ENCODE results near the gene IMP3. TPM values are rescaled to one million over a fixed set of nuclear protein-coding genes. Genes with fewer than 3 reads are reported as not detected.
"Not testable (repeated sequence)": the region's sequence is repeated elsewhere in the genome, so short reads cannot be mapped to it uniquely, and the experiment has no call there.

Gene IMP3
- polyA plus RNA-seq, 1 of the 3 experiments (the other 2 are of a cell fraction) = 56.2 TPM

- no peak for TF ChIP-seq TEAD4 (IDR thresholded peaks at IDR 0.05; ENCODE audit: borderline replicate concordance, insufficient read depth)
Measured at GRCh38 chr15:75684648-75685047, 44.6 kb upstream of the IMP3 start (continued).

- H3K36me3 ChIP-seq (replicated peaks in 1 of 2; ENCODE audit: control insufficient read depth in 1 of 2, insufficient read depth in 2 of 2, low read length in 1 of 2); H3K27me3 ChIP-seq (ENCODE audit: insufficient read depth); H3K27ac ChIP-seq (ENCODE audit: low read depth in 2 of 2, low read length in 1 of 2); H3K9ac ChIP-seq; H3K4me2 ChIP-seq; H2AFZ ChIP-seq (ENCODE audit: low read depth); H3F3A ChIP-seq (replicated peaks; ENCODE audit: insufficient read depth); H3K9me2 ChIP-seq; H3K9me3 ChIP-seq; H3K79me2 ChIP-seq (ENCODE audit: insufficient read depth); H3K4me3 ChIP-seq (ENCODE audit: low read depth in 2 of 2, low read length in 1 of 2); H4K20me1 ChIP-seq (ENCODE audit: insufficient read depth): not testable (repeated sequence)
- CTCF ChIA-PET = interaction anchor here (0.6 to 9.0 kb wide), 24 partner anchors 9 to 316 kb away, joined by 3 to 77 read pairs (median 4); partner anchors contain the start of genes IMP3, MAN2C1, SNUPN and SNX33
- TF ChIP-seq CTCF (IDR thresholded peaks at IDR 0.05) (peak; percentile 72), RAD21 (IDR thresholded peaks at IDR 0.05; ENCODE audit: low read length) (peak; percentile 90), SMC3 (IDR thresholded peaks at IDR 0.05; ENCODE audit: low read depth, low read length) (peak; percentile 81), CHD2 (IDR thresholded peaks at IDR 0.05; ENCODE audit: low read length, partially characterized antibody) (peak; percentile 28)
- peak; percentile 93 for DNase-seq
- WGBS (ENCODE audit: low lambda C conversion rate) = 24% methylated on average over 6 of the region's 14 CpGs
- POLR2A ChIA-PET = interaction anchor here (0.8 kb wide), 1 partner anchor 97 kb away, joined by 3 read pairs; no protein-coding TSS in a partner anchor
- H3K4me1 ChIP-seq (ENCODE audit: control insufficient read depth in 1 of 2, insufficient read depth in 2 of 2, low read depth in 1 of 2, low read length in 1 of 2) = peaks cover 0 to 18% of the 10 kb centered on the region in 2 experiments; a peak in 1 of 4 replicates
Measured at GRCh38 chr15:75683646-75684312, 43.8 kb upstream of the IMP3 start.

- H3F3A ChIP-seq (replicated peaks; ENCODE audit: insufficient read depth) = no peaks in the 10 kb centered on the region
- no peak overlapping the region for H2AFZ ChIP-seq (ENCODE audit: low read depth)
- DNase-seq = peak; percentile 56
- no peaks in the 10 kb centered on the region for H3K79me2 ChIP-seq (ENCODE audit: insufficient read depth)
- no peaks in the 10 kb centered on the region for H4K20me1 ChIP-seq (ENCODE audit: insufficient read depth)
- ChIA-PET CTCF (interaction anchor here (0.6 to 9.0 kb wide), 10 partner anchors 7 to 326 kb away, joined by 3 to 77 read pairs (median 6); partner anchors contain the start of genes IMP3 and MAN2C1), POLR2A (interaction anchor here (0.8 to 1.7 kb wide), 3 partner anchors 42 to 314 kb away, joined by 3 to 7 read pairs (median 4); partner anchors contain the start of genes IMP3 and MAN2C1)
- H3K9ac ChIP-seq = no peak overlapping the region
- H3K27me3 ChIP-seq (ENCODE audit: insufficient read depth) = no peaks in the 10 kb centered on the region
- H3K9me2 ChIP-seq = no peaks in the 10 kb centered on the region
- no peak overlapping the region for H3K4me2 ChIP-seq
- no peak overlapping the region for H3K4me3 ChIP-seq (ENCODE audit: low read depth in 2 of 2, low read length in 1 of 2)
- TF ChIP-seq TCF12 (IDR thresholded peaks at IDR 0.05) (no peak), NRF1 (IDR thresholded peaks at IDR 0.05; ENCODE audit: low read depth, low read length) (no peak), ELF1 (IDR thresholded peaks at IDR 0.05) (no peak), MXI1 (IDR thresholded peaks at IDR 0.05; ENCODE audit: low read depth, low read length) (no peak), PBX3 (IDR thresholded peaks at IDR 0.05) (no peak), SMC3 (IDR thresholded peaks at IDR 0.05; ENCODE audit: low read depth, low read length) (no peak), POLR2AphosphoS5 (IDR thresholded peaks at IDR 0.05; ENCODE audit: low read depth, low read length) (no peak), FOXJ3 (CRISPR knock-in tag; IDR thresholded peaks at IDR 0.05) (no peak), JUND (IDR thresholded peaks at IDR 0.05) (no peak), FOXM1 (IDR thresholded peaks at IDR 0.05; ENCODE audit: low read depth) (no peak)
- no peaks in the 10 kb centered on the region for H3K9me3 ChIP-seq
- no peak overlapping the region; a peak in 1 of 4 replicates for H3K27ac ChIP-seq (ENCODE audit: low read depth in 2 of 2, low read length in 1 of 2)
- peaks cover 0 to 18% of the 10 kb centered on the region in 2 experiments; a peak in 1 of 4 replicates for H3K4me1 ChIP-seq (ENCODE audit: control insufficient read depth in 1 of 2, insufficient read depth in 2 of 2, low read depth in 1 of 2, low read length in 1 of 2)
- WGBS (ENCODE audit: low lambda C conversion rate) = 88% methylated on average over 4 of the region's 40 CpGs
- H3K36me3 ChIP-seq (replicated peaks in 1 of 2; ENCODE audit: control insufficient read depth in 1 of 2, insufficient read depth in 2 of 2, low read length in 1 of 2) = no peaks in the 10 kb centered on the region
Measured at GRCh38 chr15:75682181-75683135, 42.4 kb upstream of the IMP3 start.

All from SK-N-SH (cell line).